Activated naive CD8-positive, alpha-beta T cell treated with anti-CD3 and anti-CD28 coated beads, Interleukin-2, amount 50 U/mL, for 16 hours (primary cell): ENCODE results near the gene FAM107A.

Source experiments
- DNase-seq: peaks from one replicate; pipeline ENCODE4 v3.0.0-alpha.2; 2020; ENCODE audit warnings: low read depth, low spot score

Gene FAM107A

DNA sequence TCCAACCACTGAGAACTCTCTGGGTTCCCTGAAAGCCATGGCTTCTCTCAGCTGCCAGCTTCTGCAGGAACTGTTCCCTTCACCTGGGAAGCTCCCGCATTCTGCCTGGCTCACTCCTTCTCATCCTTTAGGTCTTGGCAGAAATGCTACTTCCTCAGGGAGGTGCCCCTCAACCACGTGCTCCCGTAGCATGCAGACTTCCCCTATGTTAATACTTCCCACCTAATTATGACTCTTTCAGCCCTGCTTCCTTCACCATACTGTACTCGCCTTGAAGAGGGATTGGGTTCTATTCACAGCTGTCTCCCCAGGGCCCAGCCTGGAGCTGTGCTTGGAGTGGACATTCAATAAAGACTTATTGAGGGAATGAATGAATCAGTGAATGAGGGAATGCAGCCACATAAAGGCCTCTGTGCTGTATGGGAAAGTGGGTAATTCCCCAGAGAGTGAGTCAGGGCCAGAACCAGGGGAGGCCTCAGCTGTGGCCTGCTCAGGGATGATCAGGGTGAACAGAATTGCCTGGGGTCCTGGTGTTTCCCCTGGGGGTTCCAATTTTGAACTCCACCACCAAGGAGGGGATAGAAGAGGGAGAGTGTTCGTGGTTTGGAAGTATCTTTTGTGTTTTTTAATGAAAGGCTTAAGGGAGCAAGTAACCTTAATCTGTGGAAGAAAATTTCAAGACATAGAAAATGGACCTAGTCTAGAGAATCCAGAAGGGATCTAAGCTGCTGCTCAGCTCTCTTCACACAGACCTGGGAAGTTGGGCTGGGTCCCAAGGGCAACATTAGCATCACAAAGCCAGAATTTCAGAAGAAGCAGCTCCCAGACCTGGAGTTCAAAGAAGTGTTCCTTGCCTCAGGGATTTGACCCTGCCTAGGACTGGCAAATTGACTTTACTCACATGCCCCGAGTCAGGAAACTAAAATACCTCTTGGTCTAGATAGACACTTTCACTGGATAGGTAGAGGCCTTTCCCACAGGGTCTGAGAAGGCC, 14.6 kb upstream of the FAM107A start:
- no peak for DNase-seq

DNA sequence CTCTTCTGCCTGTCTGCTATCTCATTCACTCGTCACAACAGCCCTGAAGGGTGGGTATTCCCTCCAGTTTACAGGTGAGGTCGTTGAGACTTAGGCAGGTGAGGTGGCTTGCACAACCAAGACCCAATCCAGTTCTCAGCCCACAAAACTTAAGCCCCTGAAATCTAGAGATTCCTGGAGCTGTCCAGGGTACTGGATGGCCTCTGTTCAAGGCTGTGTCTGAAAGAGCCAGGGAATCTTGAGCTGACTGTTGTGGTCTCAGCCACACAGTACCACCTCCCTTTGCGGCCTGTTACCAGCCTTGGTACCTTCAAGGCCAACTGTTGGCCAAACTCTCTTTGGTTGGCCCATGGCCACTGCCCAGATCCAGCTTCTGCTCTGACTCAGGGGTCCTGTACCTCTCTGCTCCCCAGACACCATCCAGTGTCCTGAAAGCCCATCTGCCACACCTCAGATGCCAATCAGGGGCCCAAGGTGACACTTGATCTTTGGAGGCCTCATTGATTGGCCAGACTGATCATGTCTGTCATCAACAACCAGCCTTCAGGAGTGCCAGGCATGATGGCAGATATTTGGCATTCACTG, 10.9 kb upstream of the FAM107A start:
- no peak for DNase-seq

DNA sequence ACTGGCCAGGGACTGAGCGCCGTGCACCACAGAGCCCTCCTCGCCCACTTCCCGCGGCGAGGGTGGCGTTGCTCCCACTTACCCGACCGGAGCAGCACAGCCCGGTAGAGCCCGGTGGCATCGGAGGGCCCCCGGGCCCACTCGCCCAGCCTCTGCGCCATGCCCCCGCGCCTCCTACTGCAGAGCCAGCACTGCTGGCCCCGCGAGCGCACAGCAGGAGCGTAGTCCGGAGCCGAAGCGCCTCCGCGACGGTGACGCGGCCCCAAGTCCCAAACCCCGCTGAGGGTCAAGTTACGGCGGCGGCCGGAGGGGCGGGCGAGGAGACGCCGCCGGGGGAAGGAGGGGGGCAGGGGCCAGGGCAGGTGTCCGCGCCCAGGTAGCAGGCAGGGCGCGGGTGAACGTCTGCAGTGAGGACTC, 9.6 kb upstream of the FAM107A start:
- DNase-seq, result no peak

DNA sequence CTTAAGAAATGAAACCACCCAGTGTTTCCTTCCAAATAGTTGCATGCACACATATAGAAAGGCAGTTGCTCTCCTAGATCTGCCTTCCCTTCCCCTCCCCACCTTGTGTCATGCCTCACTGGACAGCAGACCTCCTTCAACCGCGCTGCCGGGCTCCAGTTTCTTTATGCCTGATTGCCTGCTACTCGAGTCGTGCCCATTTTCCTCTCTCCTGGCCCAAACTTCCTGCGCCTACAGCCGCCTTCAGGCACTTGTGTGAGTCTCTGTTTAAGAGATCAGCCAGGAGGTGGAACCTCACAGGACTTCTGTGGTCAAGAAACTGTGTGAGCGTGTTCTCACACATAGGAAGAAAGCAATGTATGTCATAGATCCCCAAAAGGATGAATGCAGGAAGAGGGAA, 8.8 kb upstream of the FAM107A start:
- DNase-seq, result no peak

DNA sequence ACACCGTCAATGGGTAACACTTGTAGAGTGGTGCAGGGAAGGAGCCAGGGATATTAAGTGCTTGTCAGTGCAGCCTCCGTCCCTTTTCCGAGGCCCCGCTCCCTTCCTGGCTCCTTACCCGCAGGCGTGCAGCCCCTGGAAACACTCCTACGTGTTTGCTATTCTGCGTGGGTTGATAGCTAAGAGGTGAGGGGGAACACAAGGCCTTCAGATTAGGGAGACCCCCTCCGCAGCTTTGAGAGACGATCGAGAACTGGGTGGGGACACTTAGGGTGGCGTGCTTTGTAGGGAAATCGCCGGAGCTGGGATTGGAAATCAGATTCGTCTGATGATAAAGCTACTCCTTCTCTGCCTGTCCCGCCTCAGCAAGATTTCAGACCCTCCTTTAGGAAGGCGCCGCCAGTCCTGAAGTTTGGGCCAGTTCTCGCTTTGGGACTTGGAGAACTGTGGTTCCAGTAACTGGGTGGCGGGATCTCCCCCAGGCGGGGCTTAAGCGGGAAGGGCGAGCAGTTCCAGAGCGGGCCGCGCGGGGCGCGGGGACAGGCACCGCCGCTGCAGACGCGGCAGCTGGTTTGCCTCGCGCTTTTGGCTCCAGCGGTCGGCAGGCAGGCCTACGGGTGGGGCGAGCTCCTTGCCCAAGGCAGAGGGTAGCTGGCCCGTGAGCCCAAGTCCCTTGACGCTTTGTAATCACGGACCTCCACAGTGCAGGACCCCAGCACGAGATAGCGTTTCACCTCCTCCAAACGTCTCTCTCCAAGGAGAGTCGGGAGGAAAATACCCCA, 8.0 kb upstream of the FAM107A start:
- no peak for DNase-seq

DNA sequence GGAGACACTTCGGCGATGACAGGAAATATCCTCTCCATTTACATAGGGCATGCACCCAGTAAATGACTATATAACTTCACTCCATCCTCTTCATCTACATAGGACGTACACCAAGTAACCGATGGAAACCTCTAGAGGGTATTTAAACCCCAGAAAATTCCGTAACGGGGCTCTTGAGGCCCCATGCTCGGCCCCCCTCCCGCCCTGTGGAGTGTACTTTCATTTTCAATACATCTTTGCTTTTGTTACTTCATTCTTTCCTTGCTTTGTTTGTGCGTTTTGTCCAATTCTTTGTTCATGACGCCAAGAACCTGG, 7.5 kb upstream of the FAM107A start:
- DNase-seq, result no peak

DNA sequence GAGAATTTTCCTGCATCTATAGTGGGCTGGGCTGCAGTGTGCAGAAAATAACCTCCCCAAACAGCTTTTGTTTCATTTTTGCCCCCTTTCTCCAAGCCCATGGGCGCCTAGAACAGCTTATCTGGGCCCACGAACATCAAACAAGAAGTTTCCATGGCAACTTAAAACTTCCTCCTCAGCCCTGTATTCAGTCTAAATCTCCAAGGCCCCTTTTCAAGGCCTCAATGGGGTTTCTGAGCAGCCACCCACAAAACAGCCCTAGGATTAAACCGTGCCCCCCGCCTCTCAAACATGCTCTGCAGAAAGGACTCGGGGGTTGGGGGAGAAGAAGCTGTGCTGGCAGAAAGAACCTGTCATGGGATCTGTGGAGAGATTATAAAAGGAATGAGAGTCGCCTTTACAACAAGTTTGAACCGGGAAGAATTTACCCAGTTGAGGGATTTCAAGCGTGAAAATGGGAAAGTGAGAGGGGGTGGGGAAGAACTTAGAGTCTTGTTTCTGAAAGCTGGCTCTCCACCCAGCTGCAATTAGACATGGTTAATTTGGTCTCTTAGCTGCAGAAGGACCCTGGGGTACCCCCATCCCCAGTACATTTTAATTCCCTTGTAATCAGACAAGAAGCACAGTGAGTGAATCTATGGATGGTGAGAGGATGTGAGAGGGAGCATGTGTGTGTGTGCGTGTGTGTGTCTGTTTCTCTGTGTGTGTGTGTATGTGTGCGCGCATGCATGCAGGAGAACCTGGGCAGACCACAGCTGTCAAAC, 4.3 kb upstream of the FAM107A start:
- DNase-seq, result no peak

DNA sequence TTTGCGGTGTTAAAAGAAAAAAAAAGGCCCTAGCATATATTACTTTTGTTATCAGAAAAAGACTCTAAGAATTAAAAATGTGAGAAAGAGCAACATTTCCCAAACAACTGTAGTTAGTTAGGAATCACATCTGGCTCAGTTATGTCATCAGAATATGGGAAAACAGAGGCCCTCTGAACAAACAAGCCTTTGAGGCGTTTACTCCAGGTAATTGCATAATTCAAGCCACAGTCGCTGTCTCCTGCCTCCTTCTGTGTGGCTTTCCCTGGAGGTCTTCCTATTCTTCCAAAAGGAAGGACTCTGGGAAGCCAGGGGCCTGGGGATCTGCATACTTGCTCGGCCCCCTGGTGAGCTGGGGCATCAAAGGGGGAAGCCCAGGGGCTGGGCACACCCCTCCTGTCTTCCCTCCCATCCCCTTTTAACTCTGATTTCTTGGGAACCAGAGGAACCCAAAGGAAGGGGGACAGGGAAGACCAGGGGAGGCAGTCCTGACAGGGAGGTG, 3.7 kb upstream of the FAM107A start:
- no peak for DNase-seq

DNA sequence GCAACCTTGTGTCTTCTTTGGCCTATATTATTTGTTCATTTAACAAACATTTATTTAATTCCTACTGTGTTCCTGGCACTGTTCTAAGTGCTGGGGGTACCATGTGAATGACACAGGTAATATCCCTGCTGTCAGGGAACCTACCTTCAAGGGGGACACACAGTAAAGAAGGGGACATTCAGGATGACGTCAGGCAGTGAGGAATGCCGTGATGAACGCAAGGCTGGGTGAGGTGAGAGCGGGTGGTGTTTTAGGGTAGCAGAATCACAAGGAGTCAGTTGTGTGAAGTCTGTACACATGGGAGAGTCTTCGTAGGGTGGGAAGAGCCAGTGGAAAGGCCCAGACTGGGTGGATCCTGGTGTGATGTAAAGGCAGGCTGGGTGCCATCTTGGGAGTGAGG, 1.7 kb upstream of the FAM107A start:
- DNase-seq, result no peak

DNA sequence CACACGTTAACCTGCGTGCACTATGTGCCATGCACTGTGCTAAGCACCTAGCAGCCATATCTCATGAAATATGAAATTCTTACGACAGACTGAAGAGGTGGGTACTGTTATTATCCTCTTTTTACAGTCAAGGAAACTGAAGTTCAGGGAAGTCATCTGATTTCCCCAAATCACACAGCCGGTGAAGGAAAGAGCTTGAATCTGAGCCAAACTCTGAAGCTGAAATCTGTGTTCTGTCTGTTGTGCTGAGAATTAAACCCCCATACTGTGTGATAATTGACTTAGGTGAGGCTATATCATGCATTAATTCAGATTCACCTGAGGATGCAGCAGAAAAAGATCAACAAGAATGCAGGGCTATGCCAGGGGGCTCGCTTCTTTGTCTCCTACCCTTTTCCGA, 475 bp downstream of the FAM107A start:
- no peak for DNase-seq

DNA sequence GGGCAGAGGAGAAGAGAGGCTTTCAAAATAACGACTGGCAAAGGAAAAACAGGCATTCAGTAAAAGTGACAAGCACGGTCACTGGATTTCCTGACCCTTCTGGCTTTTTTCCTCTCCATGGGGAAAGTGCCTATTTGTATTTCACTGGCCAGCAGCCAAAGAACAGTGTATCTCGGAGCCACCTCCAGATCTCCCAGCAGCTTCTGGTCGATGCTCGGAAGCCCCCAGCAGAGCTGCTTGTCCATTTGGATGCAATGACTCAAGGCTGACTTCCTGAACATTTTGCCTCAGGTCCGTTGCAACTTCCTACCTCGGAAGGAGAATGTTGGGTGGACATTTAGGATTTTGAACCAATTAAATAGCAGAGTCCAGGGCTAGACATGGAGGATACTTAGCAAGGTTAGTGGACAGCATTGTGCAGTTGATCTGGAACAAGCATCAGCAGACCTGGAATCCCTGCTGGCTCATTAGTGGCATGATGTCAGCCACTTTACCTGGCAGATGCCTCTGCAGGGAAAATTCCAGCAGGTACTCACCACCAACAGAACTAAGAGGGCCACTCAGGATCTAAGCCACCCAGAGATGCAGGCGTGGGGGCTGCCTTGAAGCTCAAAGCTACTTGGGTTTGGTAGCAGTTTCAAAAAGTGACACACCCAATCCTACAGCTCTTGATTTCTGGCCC, 1.1 kb downstream of the FAM107A start:
- DNase-seq, result no peak

DNA sequence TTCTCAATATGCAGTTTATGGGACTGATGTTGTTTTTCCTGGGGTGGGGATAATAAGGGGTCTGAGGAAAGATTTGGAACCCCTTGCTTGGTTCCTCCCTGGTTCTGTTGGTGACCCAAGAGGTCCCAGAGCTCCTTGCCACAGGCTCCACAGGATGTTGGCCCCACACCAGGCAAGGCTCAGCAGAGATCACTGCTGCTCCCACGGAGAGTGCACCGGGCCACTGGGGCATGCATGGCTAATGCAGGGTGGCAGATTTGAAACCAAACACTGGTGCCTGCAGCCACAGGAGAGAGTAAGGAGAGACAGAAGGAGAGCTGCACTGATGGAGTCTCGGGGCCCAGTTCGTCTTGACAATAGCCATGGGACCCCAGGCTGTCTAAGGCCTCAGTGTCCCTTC, 2.5 kb downstream of the FAM107A start:
- no peak for DNase-seq

DNA sequence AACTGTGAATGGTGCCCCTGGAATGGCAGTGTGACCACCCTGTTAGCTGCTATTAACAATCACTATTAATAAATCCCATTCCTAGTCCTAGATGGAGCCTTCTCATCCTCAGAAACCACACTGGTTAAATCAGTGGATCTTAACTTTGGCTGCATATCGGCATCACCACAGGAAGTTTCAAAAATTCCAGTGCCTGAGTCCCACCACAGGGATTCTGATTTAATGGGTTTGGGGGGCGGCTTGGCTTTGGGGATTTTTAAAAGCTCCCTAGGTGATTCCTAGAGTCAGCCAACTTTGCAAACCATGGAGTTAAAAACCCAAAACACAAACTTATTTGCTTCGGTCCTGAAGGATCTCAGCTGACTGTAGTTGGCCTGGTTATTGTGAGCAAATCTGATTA, 3.1 kb downstream of the FAM107A start:
- no peak for DNase-seq

DNA sequence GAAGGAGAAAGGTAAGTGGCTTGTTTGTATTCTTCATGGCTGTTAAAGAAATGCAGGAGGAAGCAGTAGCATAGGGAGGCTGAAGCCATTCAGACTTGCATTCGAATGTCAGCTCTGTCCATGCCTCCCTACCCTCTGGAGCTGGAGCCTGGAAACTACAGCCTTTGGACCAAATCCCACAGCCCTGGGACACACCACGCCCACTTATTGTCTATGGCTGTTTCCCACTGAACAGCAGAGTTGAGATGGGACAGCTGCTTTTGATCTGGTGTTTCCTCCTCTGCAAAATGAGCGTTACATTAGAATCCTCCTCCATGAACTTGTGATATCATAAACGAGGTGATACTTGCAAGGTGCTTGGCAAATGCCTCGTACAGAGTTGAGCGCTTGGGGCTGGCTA, 3.6 kb downstream of the FAM107A start:
- no peak for DNase-seq

DNA sequence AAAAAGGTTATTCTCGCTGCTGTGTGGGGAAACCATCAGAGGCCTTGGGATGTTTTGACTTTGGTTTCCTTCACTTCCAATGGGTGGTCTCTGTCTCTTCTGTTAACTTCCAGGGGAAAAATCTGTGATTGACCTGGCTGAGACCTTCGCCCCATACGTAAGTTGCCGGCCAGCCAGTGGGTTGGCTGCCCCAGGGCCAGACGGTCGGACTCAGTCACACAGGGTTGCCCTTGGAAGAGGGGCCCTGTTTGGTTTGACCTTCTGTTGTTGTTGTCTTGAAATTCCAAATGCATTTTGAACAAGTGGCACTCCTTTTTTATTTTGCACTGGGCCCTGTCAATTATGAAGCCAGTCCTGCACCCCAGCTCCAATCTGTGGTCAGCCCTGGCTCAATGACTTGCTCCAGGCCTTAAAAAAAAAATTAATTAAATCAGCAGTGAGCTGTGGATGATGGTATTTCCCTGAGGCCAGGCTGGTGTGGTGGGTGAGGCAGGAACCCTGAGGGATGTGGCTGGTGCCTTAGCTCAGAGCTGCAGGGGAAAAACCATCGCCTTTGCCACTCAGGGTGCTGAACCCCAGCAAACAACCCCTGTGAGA, 4.5 kb downstream of the FAM107A start:
- no peak for DNase-seq

DNA sequence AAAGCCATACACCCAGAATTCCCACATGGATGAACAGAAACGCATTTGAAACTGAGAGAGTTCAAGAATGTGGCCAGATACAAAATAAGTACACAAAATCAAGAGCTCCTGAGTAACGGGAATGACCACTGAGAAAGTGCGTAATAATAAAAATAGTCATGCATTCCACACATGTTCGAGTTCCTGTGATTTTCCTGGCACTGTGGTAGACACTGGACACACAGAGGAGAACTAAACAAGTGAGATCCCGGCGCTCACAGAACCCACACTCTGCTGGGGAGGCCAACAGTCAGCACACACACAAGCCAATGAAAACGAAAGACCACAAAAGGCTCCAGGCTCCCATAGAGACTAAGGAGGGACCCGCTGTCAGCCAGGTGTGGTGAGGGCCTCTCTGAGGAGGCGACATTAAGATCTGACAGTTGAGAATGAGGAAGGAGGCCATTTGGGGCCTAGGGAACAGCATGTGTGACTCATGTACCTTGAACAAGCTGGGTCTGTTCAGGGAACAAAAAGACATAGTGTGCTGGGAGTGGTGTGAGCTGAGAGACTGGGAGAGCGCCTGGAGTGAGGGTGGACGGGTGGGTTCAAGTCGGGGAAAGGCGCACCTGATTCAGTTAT, 5.1 kb downstream of the FAM107A start:
- DNase-seq, result no peak

DNA sequence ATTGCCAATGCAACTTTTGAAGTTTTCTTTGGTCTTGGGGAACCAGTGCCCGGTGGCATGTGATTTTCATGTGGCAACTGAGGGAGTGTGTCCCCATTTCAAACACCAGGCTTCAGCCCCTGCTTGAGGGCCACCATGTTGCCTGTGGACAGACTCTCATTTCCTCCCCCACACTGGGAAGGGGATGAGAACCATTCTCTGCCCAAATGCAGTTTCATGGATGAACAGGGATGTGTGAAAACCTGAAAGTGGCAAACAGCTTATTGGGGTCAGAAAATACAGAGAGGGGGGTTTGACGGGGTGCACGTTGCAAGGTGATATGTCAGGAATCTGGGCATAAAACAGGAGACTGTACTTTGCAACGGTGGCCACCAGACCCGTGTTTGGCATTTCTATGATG, 6.3 kb downstream of the FAM107A start:
- no peak for DNase-seq

DNA sequence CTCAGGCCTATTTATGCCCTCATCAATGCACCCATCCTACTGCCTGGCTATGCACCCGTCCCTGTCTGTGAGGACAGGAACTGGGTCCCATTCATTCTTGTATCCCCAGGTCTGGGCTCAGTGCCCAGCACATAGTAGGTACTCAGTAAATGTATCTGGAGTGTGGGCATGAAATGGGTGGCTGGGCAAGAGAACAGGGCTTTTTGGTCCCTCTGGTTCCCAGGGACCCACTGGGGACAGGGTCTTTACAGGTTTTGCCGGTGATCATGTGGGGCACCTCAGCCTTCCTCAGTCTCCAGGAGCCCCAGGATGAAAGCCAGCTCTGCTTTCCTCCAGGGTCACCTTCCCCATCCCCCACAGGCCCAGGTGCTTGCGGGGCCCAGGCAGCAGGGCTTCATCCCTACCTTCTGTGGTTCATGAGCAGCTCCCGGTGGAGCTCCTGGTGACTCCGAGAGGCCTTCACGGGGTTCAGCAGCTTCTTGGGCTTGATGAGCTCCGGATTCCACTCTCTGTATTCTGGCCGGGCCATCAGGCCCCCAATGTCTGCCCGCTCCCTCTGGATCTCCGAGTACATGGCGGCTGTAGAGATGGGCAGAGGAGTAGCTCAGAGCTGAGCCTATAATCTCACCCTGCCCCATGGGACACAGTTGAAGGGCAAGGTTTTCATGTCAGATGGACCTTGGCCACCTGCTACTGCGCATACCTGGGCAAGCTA, 7.7 kb downstream of the FAM107A start:
- DNase-seq, result no peak

DNA sequence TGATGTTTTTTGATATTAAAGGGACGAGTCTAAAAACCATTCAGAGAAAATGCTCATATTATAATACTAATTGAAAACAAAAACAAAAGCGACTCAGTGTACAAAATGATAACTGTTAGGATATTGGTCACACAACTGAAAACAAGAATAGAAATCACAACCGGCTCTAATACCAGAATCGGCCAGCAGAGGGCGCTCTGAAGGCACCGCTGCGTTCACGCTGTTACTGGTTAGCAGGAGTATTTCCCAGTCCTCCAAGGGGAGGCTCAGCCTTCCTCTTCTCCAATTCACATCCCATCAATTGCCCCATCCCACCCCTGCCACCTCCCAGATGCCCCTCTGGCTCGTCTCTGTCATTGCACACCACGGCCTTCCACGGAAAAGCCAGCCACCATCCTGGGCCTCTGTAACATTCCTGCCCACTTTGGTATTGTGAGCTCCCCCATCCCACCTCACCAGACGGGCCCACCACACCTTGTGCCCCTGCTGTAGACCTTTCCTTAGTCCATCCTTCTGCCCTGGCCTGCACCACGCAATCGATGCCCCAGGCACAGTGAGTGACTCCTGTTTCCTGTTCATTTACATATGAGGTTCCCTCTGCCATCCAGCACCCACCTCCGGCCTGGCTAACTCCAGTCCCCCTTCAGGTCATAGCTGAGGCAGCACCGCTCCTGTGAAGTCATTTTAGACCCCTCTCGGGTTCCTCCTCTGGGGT, 8.5 kb downstream of the FAM107A start:
- DNase-seq, result peak; percentile 43
